Measurements from ENCODE around the gene MBD6. TPM values are rescaled to one million over a fixed set of nuclear protein-coding genes. Genes with fewer than 3 reads are reported as not detected.

MBD6 gene
- total and polyA plus RNA-seq, 2 of the 8 experiments (the other 6 are each of a cell fraction or from before 2014, with no cell fraction given): 3.9 to 32.3 TPM

- Histone ChIP-seq H4K91ac (replicated peaks; ENCODE audit: insufficient read length, low read length) (no peak overlapping the region), H3K36me3 (ENCODE audit: control insufficient read depth in 2 of 4, insufficient read depth in 4 of 4, low read length in 3 of 4) (peaks cover 20 to 64% (median 47%) of the 10 kb centered on the region in 4 experiments), H2BK15ac (ENCODE audit: low read length) (no peak overlapping the region), H3K14ac (ENCODE audit: insufficient read length) (no peak overlapping the region), H2AK5ac (ENCODE audit: low read depth, low read length) (no peak overlapping the region), H3K4me2 (ENCODE audit: insufficient read depth in 1 of 2, low read depth in 2 of 2, low read length in 2 of 2) (no peak overlapping the region), H4K20me1 (replicated peaks in 1 of 2; ENCODE audit: control insufficient read depth in 1 of 2, insufficient read depth in 2 of 2, low read length in 2 of 2) (peaks cover 4 to 10% of the 10 kb centered on the region in 2 experiments), H3K23me2 (ENCODE audit: low read depth, low read length) (no peaks in the 10 kb centered on the region), H2BK120ac (replicated peaks; ENCODE audit: low read depth, low read length) (no peak overlapping the region), H2BK12ac (ENCODE audit: low read depth, low read length) (no peak overlapping the region), H3K23ac (ENCODE audit: insufficient read length) (no peak overlapping the region), H2AFZ (ENCODE audit: low read length) (no peak overlapping the region), H3K27ac (ENCODE audit: low read depth, low read length) (no peak overlapping the region), H2BK20ac (ENCODE audit: low read length) (no peak overlapping the region), H3K18ac (ENCODE audit: extremely low read depth, low read length) (no peak overlapping the region), H3K56ac (replicated peaks; ENCODE audit: insufficient read length, low read depth, low read length) (no peak overlapping the region), H4K8ac (ENCODE audit: extremely low read depth, insufficient read depth, low read length) (no peak overlapping the region), H3K79me1 (ENCODE audit: low read depth, low read length) (no peaks in the 10 kb centered on the region), H4K5ac (ENCODE audit: insufficient read length, low read depth, low read length) (no peak overlapping the region), H3K79me2 (ENCODE audit: control insufficient read depth in 1 of 2, insufficient read depth in 2 of 2, low read length in 2 of 2) (no peaks in the 10 kb centered on the region), H3K9me3 (ENCODE audit: insufficient read depth in 2 of 2, low read depth in 1 of 2, low read length in 1 of 2) (no peaks in the 10 kb centered on the region), H3K9ac (replicated peaks in 1 of 4; ENCODE audit: extremely low read depth in 1 of 4, low read depth in 3 of 4, low read length in 3 of 4) (no peak overlapping the region), H3K4me3 (ENCODE audit: extremely low read depth in 1 of 4, insufficient read depth in 2 of 4, low read depth in 3 of 4, low read length in 4 of 4) (no peak overlapping the region), H2BK5ac (ENCODE audit: low read depth, low read length) (no peak overlapping the region), H3K27me3 (replicated peaks in 1 of 4; ENCODE audit: control insufficient read depth in 3 of 4, extremely low read depth in 1 of 4, insufficient read depth in 3 of 4, low read length in 3 of 4) (no peaks in the 10 kb centered on the region), H3K4ac (replicated peaks; ENCODE audit: insufficient read length, low read depth, low read length) (no peak overlapping the region), H3K4me1 (replicated peaks in 1 of 4; ENCODE audit: control insufficient read depth in 3 of 4, insufficient read depth in 4 of 4, low read length in 3 of 4) (no peaks in the 10 kb centered on the region)
- ChIA-PET CTCF (ENCODE audit: partially characterized antibody) (interaction anchor here (0.8 to 5.0 kb wide), 2 partner anchors 43 to 59 kb away, joined by 3 to 28 read pairs; no protein-coding TSS in a partner anchor), POLR2A (ENCODE audit: partially characterized antibody) (interaction anchor here (1.6 kb wide), 1 partner anchor 58 kb away, joined by 4 read pairs; the partner anchor contains the start of gene DDIT3)
- FAIRE-seq (no peak), DNase-seq (ENCODE audit: low read depth in 1 of 2, low spot score in 2 of 2) (no peak)
- TF ChIP-seq CTBP2 (IDR thresholded peaks at IDR 0.05; ENCODE audit: borderline replicate concordance, insufficient read depth, insufficient read length, low read length) (no peak), CREB1 (IDR thresholded peaks at IDR 0.05) (no peak), SP2 (IDR thresholded peaks at IDR 0.05; ENCODE audit: low read length) (no peak)
- 89% methylated on average over 12 of the region's 12 CpGs; no CpG with 5 or more reads in 1 of the 2 experiments for WGBS, 2 experiments (ENCODE audit: extremely low coverage in 1 of 2, insufficient coverage in 1 of 2, insufficient read length in 1 of 2, insufficient replicate concordance in 2 of 2, low coverage in 1 of 2, low lambda C conversion rate in 2 of 2, missing lambda C conversion rate in 1 of 2)
Observed at GRCh38 chr12:57577981-57578758, 55.5 kb downstream of the MBD6 start.

Measured in H1 (cell line).